ENCODE measurements around the gene PARVB. TPM values are rescaled to one million over a fixed set of nuclear protein-coding genes. Genes with fewer than 3 reads are reported as not detected.

The PARVB gene
- total RNA-seq, 4 donors from 2014 or later, result 10.5 to 25.1 (median 14.6) TPM

- WGBS, 2 donors, result 53 to 57% methylated on average over 4 of the region's 4 CpGs
- intact Hi-C loops (cut with DNase I; ENCODE audit: low total_unique reads), result no loop called here
- DNase-seq (ENCODE audit: low spot score in 2 of 2), result peak in 1 of 2 donors; percentile 10
- TF ChIP-seq POLR2A (IDR thresholded peaks at IDR 0.05) (no peak), CTCF (IDR thresholded peaks at IDR 0.05) (no peak)
- no peak overlapping the region for H3K4me3 ChIP-seq (ENCODE audit: low read depth, poor library complexity, severe bottlenecking)
These were observed 169.4 kb downstream of the PARVB start for GRCh38 chr22:44193535-44193891.

- TF ChIP-seq POLR2A (IDR thresholded peaks at IDR 0.05) (no peak), CTCF (IDR thresholded peaks at IDR 0.05) (no peak)
- WGBS, 2 donors, result 71 to 93% methylated on average over 2 of the region's 2 CpGs
These were observed 170.5 kb downstream of the PARVB start for GRCh38 chr22:44194569-44194968.

GRCh38 chr22:44195189-44195871 is 171.2 kb downstream of the PARVB start:
- H3K4me3 ChIP-seq (ENCODE audit: low read depth, poor library complexity, severe bottlenecking), result no peak overlapping the region
- no peak for TF ChIP-seq POLR2A (IDR thresholded peaks at IDR 0.05)
- intact Hi-C loops (cut with DNase I; ENCODE audit: low total_unique reads), result no loop called here
- DNase-seq (ENCODE audit: low spot score in 2 of 2), result peak in 1 of 2 donors; percentile 74
- WGBS, 2 donors, result 33 to 35% methylated on average over 3 to 5 of the region's 5 CpGs

More at GRCh38 chr22:44194569-44194968, 170.5 kb downstream of the PARVB start:
- no peak overlapping the region for H3K4me3 ChIP-seq (ENCODE audit: low read depth, poor library complexity, severe bottlenecking)
- DNase-seq (ENCODE audit: low spot score in 2 of 2), result peak in 1 of 2 donors; percentile 4
- intact Hi-C loops (cut with DNase I; ENCODE audit: low total_unique reads), result no loop called here

GRCh38 chr22:44196241-44196640 is 172.1 kb downstream of the PARVB start:
- no peak for TF ChIP-seq POLR2A (IDR thresholded peaks at IDR 0.05)
- no peak for TF ChIP-seq CTCF (IDR thresholded peaks at IDR 0.05)
- peak in 1 of 2 donors; percentile 73 for DNase-seq (ENCODE audit: low spot score in 2 of 2)
- no peak overlapping the region for H3K4me3 ChIP-seq (ENCODE audit: low read depth, poor library complexity, severe bottlenecking)
- intact Hi-C loops (cut with DNase I; ENCODE audit: low total_unique reads), result no loop called here
- WGBS, 2 donors, result 45 to 55% methylated on average over 9 of the region's 9 CpGs

- DNase-seq (ENCODE audit: low spot score in 2 of 2), result peak in 1 of 2 donors; percentile 70
- H3K4me3 ChIP-seq (ENCODE audit: low read depth, poor library complexity, severe bottlenecking), result no peak overlapping the region
- intact Hi-C loops (cut with DNase I; ENCODE audit: low total_unique reads), result no loop called here
- TF ChIP-seq POLR2A (IDR thresholded peaks at IDR 0.05), result no peak
- TF ChIP-seq CTCF (IDR thresholded peaks at IDR 0.05), result no peak
- WGBS, 2 donors, result 65 to 68% methylated on average over 10 of the region's 10 CpGs
These were observed 172.6 kb downstream of the PARVB start for GRCh38 chr22:44196731-44197131.

GRCh38 chr22:44197271-44197670 is 173.2 kb downstream of the PARVB start:
- DNase-seq (ENCODE audit: low spot score in 2 of 2), result peak in 1 of 2 donors; percentile 37
- no peak overlapping the region for H3K4me3 ChIP-seq (ENCODE audit: low read depth, poor library complexity, severe bottlenecking)
- TF ChIP-seq POLR2A (IDR thresholded peaks at IDR 0.05) (no peak), CTCF (IDR thresholded peaks at IDR 0.05) (no peak)
- intact Hi-C loops (cut with DNase I; ENCODE audit: low total_unique reads), result no loop called here
- WGBS, 2 donors, result 74 to 94% methylated on average over 2 of the region's 2 CpGs
